HG03469 (cell line): ENCODE measurements around the gene PNP.
"Not testable (repeated sequence)": the region's sequence is repeated elsewhere in the genome, so short reads cannot be mapped to it uniquely, and the experiment has no call there.

ENCODE experiments used
- ATAC-seq: cut with Tn5 transposase; IDR thresholded peaks from one replicate; pipeline ENCODE4 v1.9.1; 2021; ENCODE audit warnings: mild to moderate bottlenecking, moderate library complexity, moderate number of reproducible peaks; ENCODE audit not compliant: unreplicated experiment

PNP gene

GRCh38 chr14:20489093-20489994 lies 20.1 kb downstream of the PNP start:
- ATAC-seq = no peak

- no peak for ATAC-seq
Measured at GRCh38 chr14:20490563-20490962, 21.4 kb downstream of the PNP start.

GRCh38 chr14:20492486-20492885 lies 23.3 kb downstream of the PNP start:
- no peak for ATAC-seq

- no peak for ATAC-seq
Measured at GRCh38 chr14:20493634-20494033, 24.4 kb downstream of the PNP start.

GRCh38 chr14:20494935-20495766 lies 25.9 kb downstream of the PNP start:
- ATAC-seq = no peak

GRCh38 chr14:20498622-20499021 lies 29.4 kb downstream of the PNP start:
- ATAC-seq = no peak

GRCh38 chr14:20499108-20499507 lies 29.9 kb downstream of the PNP start:
- no peak for ATAC-seq

- ATAC-seq = no peak
Measured at GRCh38 chr14:20499881-20500280, 30.7 kb downstream of the PNP start.

GRCh38 chr14:20501346-20501745 lies 32.1 kb downstream of the PNP start:
- ATAC-seq = no peak

GRCh38 chr14:20503898-20504297 lies 34.7 kb downstream of the PNP start:
- no peak for ATAC-seq

- ATAC-seq = not testable (repeated sequence)
Measured at GRCh38 chr14:20506276-20506675, 37.1 kb downstream of the PNP start.

GRCh38 chr14:20506752-20507151 lies 37.5 kb downstream of the PNP start:
- not testable (repeated sequence) for ATAC-seq

- not testable (repeated sequence) for ATAC-seq
Measured at GRCh38 chr14:20507537-20507936, 38.3 kb downstream of the PNP start.

GRCh38 chr14:20508367-20508766 lies 39.2 kb downstream of the PNP start:
- ATAC-seq = no peak

GRCh38 chr14:20512177-20512905 lies 43.1 kb downstream of the PNP start:
- no peak for ATAC-seq

- no peak for ATAC-seq
Measured at GRCh38 chr14:20515846-20516245, 46.6 kb downstream of the PNP start.

- no peak for ATAC-seq
Measured at GRCh38 chr14:20516921-20517320, 47.7 kb downstream of the PNP start.

GRCh38 chr14:20522332-20522731 lies 53.1 kb downstream of the PNP start:
- no peak for ATAC-seq

GRCh38 chr14:20524027-20524426 lies 54.8 kb downstream of the PNP start:
- no peak for ATAC-seq
